ENCODE measurements around the gene SLC7A11.

SLC7A11 gene

GRCh38 chr4:138161351-138161750, 80.8 kb downstream of the SLC7A11 start:
- TF ChIP-seq CTCF (IDR thresholded peaks at IDR 0.05; ENCODE audit: insufficient read depth, low read depth, low read length, missing control alignments) = no peak
- H3K4me3 ChIP-seq (ENCODE audit: low read depth, low read length) = no peak overlapping the region
- no peak for DNase-seq (ENCODE audit: low read depth)

GRCh38 chr4:138158746-138159297, 83.3 kb downstream of the SLC7A11 start:
- H3K4me3 ChIP-seq (ENCODE audit: low read depth, low read length) = no peak overlapping the region
- no peak for TF ChIP-seq CTCF (IDR thresholded peaks at IDR 0.05; ENCODE audit: insufficient read depth, low read depth, low read length, missing control alignments)
- no peak for DNase-seq (ENCODE audit: low read depth)

GRCh38 chr4:138140879-138141278, 101.3 kb downstream of the SLC7A11 start:
- no peak for TF ChIP-seq CTCF (IDR thresholded peaks at IDR 0.05; ENCODE audit: insufficient read depth, low read depth, low read length, missing control alignments)
- no peak overlapping the region for H3K4me3 ChIP-seq (ENCODE audit: low read depth, low read length)
- no peak for DNase-seq (ENCODE audit: low read depth)

- H3K4me3 ChIP-seq (ENCODE audit: low read depth, low read length) = no peak overlapping the region
- no peak for DNase-seq (ENCODE audit: low read depth)
- no peak for TF ChIP-seq CTCF (IDR thresholded peaks at IDR 0.05; ENCODE audit: insufficient read depth, low read depth, low read length, missing control alignments)
Observed at GRCh38 chr4:138138774-138139173, 103.4 kb downstream of the SLC7A11 start.

- TF ChIP-seq CTCF (IDR thresholded peaks at IDR 0.05; ENCODE audit: insufficient read depth, low read depth, low read length, missing control alignments) = no peak
- no peak for DNase-seq (ENCODE audit: low read depth)
- H3K4me3 ChIP-seq (ENCODE audit: low read depth, low read length) = no peak overlapping the region
Observed at GRCh38 chr4:138135610-138136009, 106.5 kb downstream of the SLC7A11 start.

GRCh38 chr4:138118270-138118669, 123.9 kb downstream of the SLC7A11 start:
- DNase-seq (ENCODE audit: low read depth) = no peak
- H3K4me3 ChIP-seq (ENCODE audit: low read depth, low read length) = no peak overlapping the region
- TF ChIP-seq CTCF (IDR thresholded peaks at IDR 0.05; ENCODE audit: insufficient read depth, low read depth, low read length, missing control alignments) = no peak

- H3K4me3 ChIP-seq (ENCODE audit: low read depth, low read length) = no peak overlapping the region
- no peak for TF ChIP-seq CTCF (IDR thresholded peaks at IDR 0.05; ENCODE audit: insufficient read depth, low read depth, low read length, missing control alignments)
- DNase-seq (ENCODE audit: low read depth) = no peak
Observed at GRCh38 chr4:138115053-138115452, 127.1 kb downstream of the SLC7A11 start.
